GM12873 (cell line): Measurements from ENCODE around the gene DNMT3L.

Experiments
- TF ChIP-seq, protein P1 (sequence below): IDR thresholded peaks from 2 replicates; pipeline ENCODE4 v1.5.1; 2012; ENCODE audit warnings: low read depth, mild to moderate bottlenecking, moderate library complexity, low read length, control low read depth; ENCODE audit not compliant: insufficient read depth; ENCODE audit errors: missing control alignments

DNMT3L gene

DNA sequence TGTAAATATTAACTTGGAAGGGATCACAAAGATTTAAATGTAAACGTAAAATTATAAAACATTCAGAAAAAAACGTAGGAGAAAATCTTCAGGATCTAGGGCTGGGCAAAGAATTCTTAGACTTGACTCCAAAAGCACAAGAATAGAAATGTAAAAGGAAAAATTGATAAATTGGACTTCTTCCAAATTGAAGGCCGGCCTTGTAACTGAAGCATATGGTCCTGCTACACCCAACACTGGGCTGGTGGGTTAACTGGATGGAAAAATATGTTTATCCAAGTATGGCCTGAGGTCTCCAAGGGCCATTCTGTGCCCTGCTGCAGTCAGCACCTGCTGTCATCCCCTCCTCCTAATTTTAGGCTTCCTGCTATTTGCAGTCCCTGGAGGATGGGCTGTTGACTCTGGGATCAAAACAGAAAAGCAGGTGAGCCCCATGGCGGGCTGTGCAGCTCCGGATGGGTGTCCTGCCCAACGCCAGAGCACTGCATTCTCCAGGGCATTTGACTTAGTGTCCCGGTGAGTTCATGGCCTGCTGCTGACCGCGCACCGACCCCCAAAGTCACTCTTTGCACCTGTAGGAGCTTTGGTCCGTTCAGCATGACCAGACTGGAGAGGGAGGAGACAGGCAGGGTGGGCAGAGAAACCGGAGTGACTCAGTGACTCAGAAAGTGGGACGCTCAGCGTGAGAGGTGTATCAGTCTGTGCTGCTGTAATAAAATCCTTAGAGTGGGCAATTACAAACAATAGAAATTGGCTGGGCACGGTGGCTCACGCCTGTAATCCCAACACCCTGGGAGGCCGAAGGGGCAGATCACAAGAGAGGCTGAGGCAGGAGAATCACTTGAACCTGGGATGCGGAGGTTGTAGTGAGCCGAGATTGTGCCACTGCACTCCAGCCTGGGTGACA is 17.9 kb upstream of the DNMT3L start:
- TF ChIP-seq, protein P1, sequence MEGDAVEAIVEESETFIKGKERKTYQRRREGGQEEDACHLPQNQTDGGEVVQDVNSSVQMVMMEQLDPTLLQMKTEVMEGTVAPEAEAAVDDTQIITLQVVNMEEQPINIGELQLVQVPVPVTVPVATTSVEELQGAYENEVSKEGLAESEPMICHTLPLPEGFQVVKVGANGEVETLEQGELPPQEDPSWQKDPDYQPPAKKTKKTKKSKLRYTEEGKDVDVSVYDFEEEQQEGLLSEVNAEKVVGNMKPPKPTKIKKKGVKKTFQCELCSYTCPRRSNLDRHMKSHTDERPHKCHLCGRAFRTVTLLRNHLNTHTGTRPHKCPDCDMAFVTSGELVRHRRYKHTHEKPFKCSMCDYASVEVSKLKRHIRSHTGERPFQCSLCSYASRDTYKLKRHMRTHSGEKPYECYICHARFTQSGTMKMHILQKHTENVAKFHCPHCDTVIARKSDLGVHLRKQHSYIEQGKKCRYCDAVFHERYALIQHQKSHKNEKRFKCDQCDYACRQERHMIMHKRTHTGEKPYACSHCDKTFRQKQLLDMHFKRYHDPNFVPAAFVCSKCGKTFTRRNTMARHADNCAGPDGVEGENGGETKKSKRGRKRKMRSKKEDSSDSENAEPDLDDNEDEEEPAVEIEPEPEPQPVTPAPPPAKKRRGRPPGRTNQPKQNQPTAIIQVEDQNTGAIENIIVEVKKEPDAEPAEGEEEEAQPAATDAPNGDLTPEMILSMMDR: no peak

DNA sequence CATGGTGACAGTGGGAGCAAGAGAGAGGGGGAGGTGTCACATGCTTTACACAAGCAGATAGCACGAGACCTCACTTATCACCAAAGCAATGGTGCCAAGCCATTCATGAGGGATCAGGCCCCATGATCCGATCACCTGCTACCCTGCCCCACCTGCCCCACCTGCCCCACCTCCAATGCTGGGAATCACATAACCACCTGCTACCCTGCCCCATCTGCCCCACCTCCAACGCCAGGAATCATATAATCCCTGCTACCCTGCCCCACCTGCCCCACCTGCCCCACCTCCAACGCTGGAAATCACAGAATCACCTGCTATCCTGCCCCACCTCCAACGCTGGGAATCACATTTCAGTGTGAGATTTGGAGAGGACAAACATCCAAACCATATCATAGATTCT is 13.3 kb upstream of the DNMT3L start:
- TF ChIP-seq, protein P1: no peak

DNA sequence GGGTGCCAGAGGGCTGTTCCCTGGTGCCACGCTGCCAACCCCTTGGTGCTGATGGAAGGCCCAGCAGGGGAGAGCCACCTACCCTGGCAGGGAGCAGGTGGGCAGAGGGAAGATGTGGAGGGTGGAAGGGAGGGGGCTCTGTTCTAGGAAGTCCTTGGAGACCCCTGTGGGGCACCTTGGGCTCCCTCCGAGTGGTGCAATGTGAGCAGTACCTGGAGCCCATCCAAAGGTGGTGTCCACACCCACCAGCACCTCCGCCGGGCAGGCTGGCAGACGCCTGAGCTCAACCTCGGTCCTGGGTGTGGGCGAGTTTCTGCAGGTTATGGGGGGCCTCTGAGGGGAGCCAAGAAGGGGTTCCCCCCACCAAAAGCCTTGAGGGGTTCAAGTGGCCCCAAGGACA is 11.3 kb upstream of the DNMT3L start:
- TF ChIP-seq, protein P1: no peak

DNA sequence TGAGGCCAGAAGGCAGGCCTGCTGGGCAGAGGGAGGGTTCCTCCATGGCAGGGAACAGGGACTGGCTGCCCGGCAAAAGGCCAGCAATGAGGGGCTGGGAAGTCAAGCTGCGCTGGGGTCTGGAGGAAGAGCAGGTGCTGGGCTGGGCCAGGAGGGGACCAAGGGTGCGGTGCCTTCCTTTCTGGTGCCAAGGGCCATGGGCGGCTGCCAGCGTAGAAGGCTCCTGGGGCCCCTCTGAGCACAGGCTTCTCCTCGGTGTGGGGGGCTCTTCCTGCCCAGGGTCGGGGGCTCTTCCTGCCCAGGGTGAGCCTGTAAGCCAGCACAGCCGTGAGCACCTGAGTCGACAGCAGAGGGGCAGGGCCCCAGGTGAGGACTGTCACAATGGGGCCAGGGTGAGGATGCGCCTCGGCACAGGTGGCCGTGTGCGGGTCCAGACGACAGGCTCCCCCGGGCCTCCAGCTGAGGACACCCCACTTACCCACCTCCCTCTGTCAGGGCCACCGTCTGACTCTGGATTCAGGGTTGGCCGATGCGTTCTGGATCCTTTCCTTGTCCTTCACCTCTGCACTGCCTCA is 10.7 kb upstream of the DNMT3L start:
- TF ChIP-seq, protein P1: no peak

DNA sequence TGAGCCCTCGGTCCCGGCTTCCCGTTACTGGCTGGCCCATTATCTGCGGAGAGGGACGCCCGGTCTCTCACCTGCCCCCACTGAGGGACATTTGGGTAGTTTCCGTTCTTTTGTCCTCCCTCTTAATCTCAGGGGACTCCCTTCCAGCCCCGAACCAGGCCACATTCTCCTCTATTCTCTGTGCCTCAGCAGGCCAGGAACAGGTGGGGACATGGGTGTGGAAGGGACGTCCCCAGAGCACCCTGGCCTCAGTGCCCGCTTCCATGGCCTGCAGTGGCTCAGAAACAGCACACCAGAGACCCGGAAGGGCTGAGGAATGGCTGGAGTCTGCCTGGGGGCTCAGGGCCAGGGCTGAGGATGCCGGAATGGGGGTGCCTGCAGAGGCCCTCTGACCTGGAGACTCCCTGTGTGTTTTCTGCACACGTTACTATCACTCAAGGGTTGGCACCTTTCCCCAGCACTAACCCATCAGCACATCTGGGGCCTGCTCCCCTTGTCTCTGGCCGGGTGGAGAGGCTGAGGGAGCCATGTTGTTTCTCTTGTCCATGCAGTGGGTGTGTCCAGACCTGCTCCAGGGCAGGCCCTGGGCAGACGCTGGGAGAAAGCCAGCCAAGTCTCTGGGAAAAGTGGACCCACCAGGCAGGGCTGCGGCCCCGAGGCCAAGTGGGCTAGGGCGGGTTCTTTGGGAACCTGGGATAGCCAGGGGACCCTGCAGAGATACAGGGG is 10.0 kb upstream of the DNMT3L start:
- TF ChIP-seq, protein P1: no peak

DNA sequence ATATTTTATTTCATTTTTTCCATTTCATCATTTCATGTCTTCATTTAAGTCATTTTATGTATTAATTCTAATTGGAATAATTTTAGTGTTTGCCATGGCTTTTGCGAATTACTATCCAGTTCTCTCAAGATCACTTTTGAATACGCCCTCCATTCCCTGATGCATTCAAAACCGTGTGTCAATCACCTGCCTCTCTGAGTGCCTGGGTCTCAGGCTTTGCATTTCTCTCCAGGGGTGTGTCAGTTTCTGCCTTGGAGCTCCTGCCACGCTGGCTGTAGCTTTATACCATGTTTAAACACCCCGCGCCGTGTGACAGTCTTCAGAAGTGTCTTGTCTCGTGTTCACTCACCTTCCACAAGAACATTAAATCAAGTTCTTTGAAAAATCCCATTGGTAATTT is 7.4 kb upstream of the DNMT3L start:
- TF ChIP-seq, protein P1: no peak

DNA sequence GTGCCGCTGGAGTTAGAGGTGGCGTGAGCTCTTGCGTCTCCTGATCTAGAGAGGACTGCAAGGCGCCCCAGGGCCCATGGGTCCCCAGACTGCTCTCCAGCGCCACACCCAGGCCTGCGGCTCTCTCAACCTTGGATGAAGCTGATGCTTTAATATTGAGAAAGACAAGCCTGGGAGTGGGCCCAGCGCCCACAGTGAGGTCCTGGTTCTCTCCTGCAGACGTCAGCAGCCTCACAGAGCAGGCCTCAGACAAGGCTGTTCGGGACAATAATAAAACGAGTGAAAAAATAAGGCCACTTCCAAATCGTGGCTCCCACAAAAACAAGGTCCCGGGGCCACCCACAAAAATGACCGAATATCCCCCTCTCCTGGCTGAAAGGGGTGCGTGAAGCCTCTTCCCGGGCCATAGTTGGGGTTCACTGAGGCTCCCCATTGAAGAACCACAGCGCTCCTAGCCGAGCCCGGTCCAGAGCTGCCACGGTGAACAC is 6.0 kb upstream of the DNMT3L start:
- TF ChIP-seq, protein P1: peak; percentile 53
